ENCODE measurements around the gene MPIG6B. TPM values are rescaled to one million over a fixed set of nuclear protein-coding genes. Genes with fewer than 3 reads are reported as not detected.

The MPIG6B gene
- total RNA-seq, 1 donor from 2014 or later: not detected

GRCh38 chr6:31683591-31683990, 39.6 kb upstream of the MPIG6B start:
- Mint-ChIP-seq H3K4me3 (ENCODE audit: unreplicated experiment) (no peak overlapping the region), H3K4me1 (ENCODE audit: low read depth, unreplicated experiment) (peaks cover 3% of the 10 kb centered on the region), H3K27ac (ENCODE audit: unreplicated experiment) (no peak overlapping the region), H3K27me3 (ENCODE audit: low read depth, unreplicated experiment) (peaks cover 12% of the 10 kb centered on the region), H3K9me3 (ENCODE audit: unreplicated experiment) (no peaks in the 10 kb centered on the region), H3K36me3 (ENCODE audit: low read depth, unreplicated experiment) (peaks cover 30% of the 10 kb centered on the region)
- FAIRE-seq: no peak
- no peak overlapping the region for H3K4me3 ChIP-seq (ENCODE audit: insufficient read depth, low read depth, low read length)
- H3K4me2 ChIP-seq (ENCODE audit: low read length): no peak overlapping the region
- no peak overlapping the region for H2AFZ ChIP-seq (ENCODE audit: low read depth, low read length)
- H3K27me3 ChIP-seq (ENCODE audit: insufficient read depth, low read length): no peaks in the 10 kb centered on the region
- no peaks in the 10 kb centered on the region for H3K9me3 ChIP-seq (ENCODE audit: insufficient read depth, low read depth, low read length)
- H3K79me2 ChIP-seq (ENCODE audit: insufficient read depth, low read length): no peaks in the 10 kb centered on the region
- H4K20me1 ChIP-seq (ENCODE audit: insufficient read depth, low read length): no peaks in the 10 kb centered on the region
- DNase-seq (ENCODE audit: low read depth): no peak
- H3K4me1 ChIP-seq (ENCODE audit: insufficient read depth, low read length): peaks cover 11% of the 10 kb centered on the region
- no peak overlapping the region for H3K9ac ChIP-seq (ENCODE audit: low read length)
- H3K36me3 ChIP-seq (ENCODE audit: insufficient read depth, low read length): peaks cover 12% of the 10 kb centered on the region
- no peak for TF ChIP-seq CTCF (IDR thresholded peaks at IDR 0.05; ENCODE audit: insufficient read depth, low read depth, low read length)
- TF ChIP-seq EZH2 (IDR thresholded peaks at IDR 0.05; ENCODE audit: insufficient read depth, low read length): no peak
- no peak overlapping the region for H3K27ac ChIP-seq (ENCODE audit: low read depth, low read length)

- Mint-ChIP-seq H3K4me3 (ENCODE audit: unreplicated experiment) (no peak overlapping the region), H3K27me3 (ENCODE audit: low read depth, unreplicated experiment) (peaks cover 12% of the 10 kb centered on the region), H3K9me3 (ENCODE audit: unreplicated experiment) (no peaks in the 10 kb centered on the region), H3K36me3 (ENCODE audit: low read depth, unreplicated experiment) (peaks cover 32% of the 10 kb centered on the region), H3K27ac (ENCODE audit: unreplicated experiment) (no peak overlapping the region), H3K4me1 (ENCODE audit: low read depth, unreplicated experiment) (peaks cover 12% of the 10 kb centered on the region)
- H3K9me3 ChIP-seq (ENCODE audit: insufficient read depth, low read depth, low read length): no peaks in the 10 kb centered on the region
- TF ChIP-seq EZH2 (IDR thresholded peaks at IDR 0.05; ENCODE audit: insufficient read depth, low read length): no peak
- TF ChIP-seq CTCF (IDR thresholded peaks at IDR 0.05; ENCODE audit: insufficient read depth, low read depth, low read length): no peak
- no peak overlapping the region for H3K4me3 ChIP-seq (ENCODE audit: insufficient read depth, low read depth, low read length)
- H3K9ac ChIP-seq (ENCODE audit: low read length): no peak overlapping the region
- H3K27me3 ChIP-seq (ENCODE audit: insufficient read depth, low read length): no peaks in the 10 kb centered on the region
- H3K36me3 ChIP-seq (ENCODE audit: insufficient read depth, low read length): peaks cover 21% of the 10 kb centered on the region
- DNase-seq (ENCODE audit: low read depth) (no peak), FAIRE-seq (no peak)
- H2AFZ ChIP-seq (ENCODE audit: low read depth, low read length): no peak overlapping the region
- H3K4me2 ChIP-seq (ENCODE audit: low read length): no peak overlapping the region
- H3K27ac ChIP-seq (ENCODE audit: low read depth, low read length): no peak overlapping the region
- peaks cover 6% of the 10 kb centered on the region for H3K4me1 ChIP-seq (ENCODE audit: insufficient read depth, low read length)
- H3K79me2 ChIP-seq (ENCODE audit: insufficient read depth, low read length): no peaks in the 10 kb centered on the region
- H4K20me1 ChIP-seq (ENCODE audit: insufficient read depth, low read length): peaks cover 3% of the 10 kb centered on the region
These were observed 36.7 kb upstream of the MPIG6B start for GRCh38 chr6:31686483-31686882.

GRCh38 chr6:31687321-31687720, 35.9 kb upstream of the MPIG6B start:
- peaks cover 32% of the 10 kb centered on the region for H3K36me3 Mint-ChIP-seq (ENCODE audit: low read depth, unreplicated experiment)
- Histone ChIP-seq H4K20me1 (ENCODE audit: insufficient read depth, low read length) (peaks cover 3% of the 10 kb centered on the region), H3K79me2 (ENCODE audit: insufficient read depth, low read length) (no peaks in the 10 kb centered on the region), H2AFZ (ENCODE audit: low read depth, low read length) (no peak overlapping the region), H3K4me1 (ENCODE audit: insufficient read depth, low read length) (peaks cover 5% of the 10 kb centered on the region), H3K4me3 (ENCODE audit: insufficient read depth, low read depth, low read length) (no peak overlapping the region), H3K4me2 (ENCODE audit: low read length) (no peak overlapping the region), H3K9me3 (ENCODE audit: insufficient read depth, low read depth, low read length) (no peaks in the 10 kb centered on the region), H3K36me3 (ENCODE audit: insufficient read depth, low read length) (peaks cover 26% of the 10 kb centered on the region), H3K27me3 (ENCODE audit: insufficient read depth, low read length) (no peaks in the 10 kb centered on the region), H3K27ac (ENCODE audit: low read depth, low read length) (no peak overlapping the region), H3K9ac (ENCODE audit: low read length) (no peak overlapping the region)
- peaks cover 11% of the 10 kb centered on the region for H3K4me1 Mint-ChIP-seq (ENCODE audit: low read depth, unreplicated experiment)
- TF ChIP-seq EZH2 (IDR thresholded peaks at IDR 0.05; ENCODE audit: insufficient read depth, low read length): no peak
- TF ChIP-seq CTCF (IDR thresholded peaks at IDR 0.05; ENCODE audit: insufficient read depth, low read depth, low read length): no peak
- H3K27me3 Mint-ChIP-seq (ENCODE audit: low read depth, unreplicated experiment): peaks cover 6% of the 10 kb centered on the region
- DNase-seq (ENCODE audit: low read depth) (no peak), FAIRE-seq (no peak)
- no peaks in the 10 kb centered on the region for H3K9me3 Mint-ChIP-seq (ENCODE audit: unreplicated experiment)
- H3K4me3 Mint-ChIP-seq (ENCODE audit: unreplicated experiment): no peak overlapping the region
- no peak overlapping the region for H3K27ac Mint-ChIP-seq (ENCODE audit: unreplicated experiment)
